A549 (cell line): ENCODE measurements around the gene TYK2.

Experiments
- BCL3 ChIP-seq: fragments of >200 bp; sonication (Bioruptor Twin); formaldehyde crosslinking; IDR thresholded peaks from 3 replicates; pipeline ENCODE4 v1.6.1; 2016
- BHLHE40 ChIP-seq: IDR thresholded peaks from 2 replicates; pipeline ENCODE4 v1.6.1; 2012; ENCODE audit warnings: low read depth, low read length, inconsistent platforms
- CBX2 ChIP-seq: fragments of 200-600 bp; sonication (generic); IDR thresholded peaks from 2 replicates; pipeline ENCODE4 v1.6.1; 2016; ENCODE audit warnings: low read depth, mild to moderate bottlenecking, borderline replicate concordance
- CEBPB ChIP-seq, 2 experiments: fragments of >200 bp in 1 of 2; sonication (Bioruptor Twin) in 1 of 2; formaldehyde crosslinking in 1 of 2; IDR thresholded peaks; 2 replicates each; pipeline ENCODE4 v1.6.1; 2012 to 2016
- CTCF ChIP-seq: fragments of >200 bp; sonication (Bioruptor Twin); formaldehyde crosslinking; IDR thresholded peaks from 3 replicates; pipeline ENCODE4 v1.5.1; 2016
- FOSL2 ChIP-seq, 2 experiments: fragments of 450-650 bp in 1 of 2; fragments of >200 bp in 1 of 2; sonication (Bioruptor Twin) in 1 of 2; formaldehyde crosslinking; IDR thresholded peaks; 2 replicates each; pipeline versions ENCODE4 v1.5.0 to v1.6.1; 2016 to 2020; ENCODE audit warnings: mild to moderate bottlenecking in 1 of 2, moderate library complexity in 1 of 2
- JUN ChIP-seq, 2 experiments: fragments of >200 bp; sonication (Bioruptor Twin); formaldehyde crosslinking; IDR thresholded peaks; 2 replicates in 1 of 2; 3 replicates in 1 of 2; pipeline ENCODE4 v1.6.1; 2016 to 2017
- NR3C1 ChIP-seq: fragments of >200 bp; sonication (Bioruptor Twin); formaldehyde crosslinking; IDR thresholded peaks from 3 replicates; pipeline ENCODE4 v1.6.1; 2017
- PBX3 ChIP-seq: IDR thresholded peaks from 2 replicates; pipeline ENCODE4 v1.6.1; 2012
- POLR2A ChIP-seq: IDR thresholded peaks from 2 replicates; pipeline ENCODE4 v1.6.1; 2012; ENCODE audit warnings: mild to moderate bottlenecking, low read length
- REST ChIP-seq: fragments of 200-600 bp; sonication (generic); IDR thresholded peaks from 2 replicates; pipeline ENCODE4 v1.6.1; 2016; ENCODE audit warnings: antibody characterized with exemption, mild to moderate bottlenecking, moderate library complexity
- TP53 ChIP-seq: fragments of 250-450 bp; sonication (Bioruptor Pico); IDR thresholded peaks from 2 replicates; pipeline ENCODE4 v1.5.0; 2021; ENCODE audit warnings: mild to moderate bottlenecking, moderate library complexity
- USF2 ChIP-seq: fragments of 450-650 bp; IDR thresholded peaks from 2 replicates; pipeline ENCODE4 v1.6.1; 2014; ENCODE audit warnings: antibody characterized with exemption

GRCh38 chr19:10317045-10317856 is 63.1 kb downstream of the TYK2 start:
- TF ChIP-seq CBX2 (no peak), REST (no peak), CTCF (no peak), NR3C1 (no peak), POLR2A (no peak), CEBPB (IDR thresholded peaks at IDR 0.05) (no peak), JUN (IDR thresholded peaks at IDR 0.05) (no peak), BCL3 (no peak), FOSL2 (IDR thresholded peaks at IDR 0.05) (no peak), FOSL2 (CRISPR knock-in tag; IDR thresholded peaks at IDR 0.05) (no peak), USF2 (no peak), TP53 (CRISPR knock-in tag) (no peak), PBX3 (no peak), BHLHE40 (no peak)
